H1 (cell line): ENCODE measurements around the gene TC2N. TPM values are rescaled to one million over a fixed set of nuclear protein-coding genes. Genes with fewer than 3 reads are reported as not detected.

ENCODE experiments used
- CTCF ChIA-PET: fragments of 300-600 bp; sonication (Branson Sonifier 250); formaldehyde crosslinking; loops from one replicate; lab custom pipeline; 2021; ENCODE audit not compliant: partially characterized antibody; lab: Charles Lee
- POLR2A ChIA-PET: fragments of 300-600 bp; sonication (Branson Sonifier 250); formaldehyde crosslinking; loops from one replicate; lab custom pipeline; 2021; ENCODE audit warnings: inconsistent platforms; ENCODE audit not compliant: partially characterized antibody; lab: Charles Lee
- DNase-seq, 2 experiments: peaks; one replicate each; pipeline versions ENCODE4 v3.0.0 to v3.0.0-alpha.2; 2010 to 2022; ENCODE audit warnings: low spot score in 2 of 2, low read depth in 1 of 2, mixed read lengths in 1 of 2
- FAIRE-seq: peaks from 2 replicates; lab custom pipeline; 2011; peaks lifted over from hg19 to GRCh38; lab: Jason Lieb, UNC
- H2AFZ ChIP-seq: 2 replicates; pipeline ENCODE4 v1.8.1; 2012; ENCODE audit warnings: low read length, inconsistent platforms
- H2AK5ac ChIP-seq: 2 replicates; pipeline ENCODE4 v1.6.1; 2013; ENCODE audit warnings: low read depth, low read length
- H2BK120ac ChIP-seq: replicated peaks from 2 replicates; pipeline ENCODE3; 2013; ENCODE audit warnings: low read depth, low read length, inconsistent platforms
- H2BK12ac ChIP-seq: 2 replicates; pipeline ENCODE4 v1.6.1; 2013; ENCODE audit warnings: low read depth, low read length
- H2BK15ac ChIP-seq: 2 replicates; pipeline ENCODE4 v1.6.1; 2013; ENCODE audit warnings: low read length
- H2BK20ac ChIP-seq: 2 replicates; pipeline ENCODE4 v1.6.1; 2013; ENCODE audit warnings: low read length
- H2BK5ac ChIP-seq: 2 replicates; pipeline ENCODE4 v1.6.1; 2013; ENCODE audit warnings: low read depth, low read length
- H3K14ac ChIP-seq: 2 replicates; pipeline ENCODE4 v1.6.1; 2013; ENCODE audit warnings: inconsistent platforms; ENCODE audit not compliant: insufficient read length
- H3K18ac ChIP-seq: 2 replicates; pipeline ENCODE4 v1.6.1; 2013; ENCODE audit warnings: low read length; ENCODE audit errors: extremely low read depth
- H3K23ac ChIP-seq: 2 replicates; pipeline ENCODE4 v1.6.1; 2013; ENCODE audit warnings: inconsistent platforms; ENCODE audit not compliant: insufficient read length
- H3K23me2 ChIP-seq: 2 replicates; pipeline ENCODE4 v1.6.1; 2013; ENCODE audit warnings: low read depth, low read length
- H3K27ac ChIP-seq: 2 replicates; pipeline ENCODE4 v1.6.1; 2011; ENCODE audit warnings: low read depth, low read length, inconsistent platforms
- H3K27me3 ChIP-seq, 4 experiments: replicated peaks in 1 of 4; 1 replicate in 1 of 4; 2 replicates in 3 of 4; pipeline versions ENCODE4 v1.6.1 to v1.8.1; 2011 to 2013; ENCODE audit warnings: low read length in 3 of 4, mild to moderate bottlenecking in 3 of 4, inconsistent platforms in 2 of 4, mixed read lengths in 2 of 4, moderate library complexity in 1 of 4; ENCODE audit not compliant: control insufficient read depth in 3 of 4, insufficient read depth in 3 of 4; ENCODE audit errors: extremely low read depth in 1 of 4
- H3K36me3 ChIP-seq, 4 experiments: 2 replicates each; pipeline versions ENCODE4 v1.6.1 to v1.8.1; 2011 to 2013; ENCODE audit warnings: mild to moderate bottlenecking in 4 of 4, low read length in 3 of 4, moderate library complexity in 2 of 4, control low read depth in 1 of 4, inconsistent platforms in 1 of 4; ENCODE audit not compliant: insufficient read depth in 4 of 4, control insufficient read depth in 2 of 4
- H3K4ac ChIP-seq: replicated peaks from 2 replicates; pipeline ENCODE3; 2013; ENCODE audit warnings: low read length, low read depth, mixed read lengths, inconsistent platforms; ENCODE audit not compliant: insufficient read length
- H3K4me1 ChIP-seq, 4 experiments: replicated peaks in 1 of 4; 1 replicate in 1 of 4; 2 replicates in 3 of 4; pipeline versions ENCODE4 v1.6.1 to v1.8.1; 2011 to 2013; ENCODE audit warnings: low read length in 3 of 4, inconsistent platforms in 2 of 4, mixed read lengths in 1 of 4; ENCODE audit not compliant: insufficient read depth in 4 of 4, control insufficient read depth in 3 of 4
- H3K4me2 ChIP-seq, 2 experiments: 2 replicates each; pipeline versions ENCODE4 v1.6.1 to v1.8.1; 2011 to 2013; ENCODE audit warnings: low read depth in 2 of 2, low read length in 2 of 2, control low read depth in 1 of 2, inconsistent platforms in 1 of 2, mild to moderate bottlenecking in 1 of 2; ENCODE audit not compliant: insufficient read depth in 1 of 2
- H3K4me3 ChIP-seq, 4 experiments: fragments of 200-600, 300-600 bp in 1 of 4; sonication (generic), shearing (Covaris generic), sonication (Bioruptor Twin) in 1 of 4; 2 replicates each; pipeline versions ENCODE4 v1.5.1 to v1.8.1; 2011 to 2016; ENCODE audit warnings: low read length in 4 of 4, low read depth in 3 of 4, control low read depth in 2 of 4, inconsistent platforms in 2 of 4, mild to moderate bottlenecking in 2 of 4, mixed read lengths in 1 of 4, moderate library complexity in 1 of 4; ENCODE audit not compliant: insufficient read depth in 2 of 4; ENCODE audit errors: extremely low read depth in 1 of 4
- H3K56ac ChIP-seq: replicated peaks from 2 replicates; pipeline ENCODE3; 2013; ENCODE audit warnings: low read depth, mild to moderate bottlenecking, mixed read lengths, low read length, inconsistent platforms; ENCODE audit not compliant: insufficient read length
- H3K79me1 ChIP-seq: 2 replicates; pipeline ENCODE4 v1.6.1; 2013; ENCODE audit warnings: low read depth, low read length, control low read depth
- H3K79me2 ChIP-seq, 2 experiments: 2 replicates each; pipeline versions ENCODE4 v1.6.1 to v1.8.1; 2012 to 2013; ENCODE audit warnings: low read length in 2 of 2, mild to moderate bottlenecking in 2 of 2, inconsistent platforms in 1 of 2; ENCODE audit not compliant: insufficient read depth in 2 of 2, control insufficient read depth in 1 of 2
- H3K9ac ChIP-seq, 4 experiments: replicated peaks in 1 of 4; 1 replicate in 1 of 4; 2 replicates in 3 of 4; pipeline versions ENCODE4 v1.6.1 to v1.8.1; 2011 to 2013; ENCODE audit warnings: low read depth in 3 of 4, low read length in 3 of 4, control low read depth in 2 of 4, mild to moderate bottlenecking in 2 of 4, moderate library complexity in 2 of 4, inconsistent platforms in 1 of 4; ENCODE audit errors: extremely low read depth in 1 of 4
- H3K9me3 ChIP-seq, 2 experiments: 2 replicates each; pipeline versions ENCODE4 v1.6.1 to v1.8.1; 2012 to 2013; ENCODE audit warnings: mild to moderate bottlenecking in 2 of 2, moderate library complexity in 2 of 2, control low read depth in 1 of 2, inconsistent platforms in 1 of 2, low read depth in 1 of 2, low read length in 1 of 2, mixed read lengths in 1 of 2; ENCODE audit not compliant: insufficient read depth in 2 of 2
- H4K20me1 ChIP-seq, 2 experiments: replicated peaks in 1 of 2; 2 replicates each; pipeline versions ENCODE3 to v1.8.1; 2011 to 2013; ENCODE audit warnings: inconsistent platforms in 2 of 2, low read length in 2 of 2, mild to moderate bottlenecking in 1 of 2; ENCODE audit not compliant: insufficient read depth in 2 of 2, control insufficient read depth in 1 of 2
- H4K5ac ChIP-seq: 2 replicates; pipeline ENCODE4 v1.6.1; 2013; ENCODE audit warnings: low read length, low read depth, mixed read lengths, inconsistent platforms; ENCODE audit not compliant: insufficient read length
- H4K8ac ChIP-seq: 2 replicates; pipeline ENCODE4 v1.8.0; 2013; ENCODE audit warnings: mild to moderate bottlenecking, moderate library complexity, low read length, inconsistent platforms; ENCODE audit not compliant: insufficient read depth; ENCODE audit errors: extremely low read depth
- H4K91ac ChIP-seq: replicated peaks from 2 replicates; pipeline ENCODE3; 2013; ENCODE audit warnings: low read length, mixed read lengths, inconsistent platforms; ENCODE audit not compliant: insufficient read length
- ATF2 ChIP-seq: IDR thresholded peaks from 2 replicates; pipeline ENCODE4 v1.6.1; 2012; ENCODE audit warnings: low read length, inconsistent platforms
- CREB1 ChIP-seq: IDR thresholded peaks from 2 replicates; pipeline ENCODE4 v1.6.1; 2012; ENCODE audit warnings: inconsistent platforms
- MAFK ChIP-seq: IDR thresholded peaks from 2 replicates; pipeline ENCODE4 v1.6.1; 2012; ENCODE audit warnings: low read depth, mild to moderate bottlenecking, improper control_type of control experiment, low read length
- SRF ChIP-seq: IDR thresholded peaks from 2 replicates; pipeline ENCODE4 v1.6.1; 2011; ENCODE audit warnings: mild to moderate bottlenecking, low read depth, low read length, moderate library complexity
- WGBS, 2 experiments: shearing (Covaris generic) in 1 of 2; methylation state at CpG; one replicate each; pipeline versions ENCODE4 v1.1.6 to v1.1.7; 2013 to 2015; ENCODE audit warnings: low lambda C conversion rate in 2 of 2, mixed read lengths in 2 of 2, inconsistent platforms in 1 of 2, low coverage in 1 of 2, missing lambda C conversion rate in 1 of 2; ENCODE audit not compliant: insufficient replicate concordance in 2 of 2, insufficient coverage in 1 of 2, insufficient read length in 1 of 2; ENCODE audit errors: extremely low coverage in 1 of 2, missing lambda C conversion rate in 1 of 2; 5-methylcytosine and 5-hydroxymethylcytosine counted together
- polyA plus RNA-seq, 7 experiments: library from polyadenylated mRNA; depleted of rRNA in 3 of 7; stranded (reverse) in 5 of 7; unstranded in 2 of 7; fragments of >200 nt in 5 of 7; fragments of 200-250 nt in 2 of 7; gene quantifications; 1 replicate in 5 of 7; 2 replicates in 1 of 7; 4 replicates in 1 of 7; pipeline versions ENCODE4 v1.2.1 to v1.2.3, GENCODE V29; 2011 to 2013; ENCODE audit warnings: missing spikeins in 2 of 7, mixed read lengths in 2 of 7
- total RNA-seq: library from RNA; stranded (reverse); fragmentation: NEBNext Ultra II Directional; extraction: Animal tissue kit (Norgen Biotek cat#: 25700); gene quantifications from 2 replicates; pipeline ENCODE4 v1.2.1, GENCODE V29; 2021

Gene TC2N
- total and polyA plus RNA-seq, 2 of the 8 experiments (the other 6 are each of a cell fraction or from before 2014, with no cell fraction given) = 9.7 to 36.2 TPM

- DNase-seq (no peak), FAIRE-seq (no peak)
- no peak overlapping the region for H2BK20ac ChIP-seq
- no peak overlapping the region for H2BK15ac ChIP-seq
- no peak overlapping the region for H3K4ac ChIP-seq
- no peaks in the 10 kb centered on the region for H3K36me3 ChIP-seq
- H3K79me2 ChIP-seq = no peaks in the 10 kb centered on the region
- no peaks in the 10 kb centered on the region for H3K27me3 ChIP-seq
- H3K23me2 ChIP-seq = no peaks in the 10 kb centered on the region
- TF ChIP-seq ATF2 (no peak), MAFK (no peak), SRF (no peak), CREB1 (no peak)
- H3K27ac ChIP-seq = no peak overlapping the region
- no peak overlapping the region for H3K18ac ChIP-seq
- no peak overlapping the region for H4K91ac ChIP-seq
- no peak overlapping the region for H3K23ac ChIP-seq
- no peaks in the 10 kb centered on the region for H3K79me1 ChIP-seq
- H2AFZ ChIP-seq = no peak overlapping the region
- H3K9ac ChIP-seq = no peak overlapping the region
- H3K4me1 ChIP-seq = no peaks in the 10 kb centered on the region; a peak in 1 of 7 replicates
- no peak overlapping the region for H3K4me2 ChIP-seq
- no peak overlapping the region for H4K8ac ChIP-seq
- 0 out of 4 replicates have a peak, but pooled peaks cover 0 to 2% of the 10 kb centered on the region in 2 experiments for H3K9me3 ChIP-seq
- POLR2A ChIA-PET = no interaction called here
- no peak overlapping the region for H2BK120ac ChIP-seq
- no peak overlapping the region for H3K14ac ChIP-seq
- 92% methylated on average over 2 of the region's 2 CpGs; no CpG with 5 or more reads in 1 of the 2 experiments for WGBS, 2 experiments
- no peak overlapping the region for H3K4me3 ChIP-seq
- no peak overlapping the region for H3K56ac ChIP-seq
- CTCF ChIA-PET = no interaction called here
- no peaks in the 10 kb centered on the region for H4K20me1 ChIP-seq
- H2BK12ac ChIP-seq = no peak overlapping the region
- H4K5ac ChIP-seq = no peak overlapping the region
- H2AK5ac ChIP-seq = no peak overlapping the region
- no peak overlapping the region for H2BK5ac ChIP-seq
Measured at GRCh38 chr14:91748049-91748448, 119.3 kb downstream of the TC2N start.
